GM10266 (cell line): ENCODE measurements around the gene IRX4.

ENCODE experiments used
- DNase-seq: peaks from one replicate; pipeline ENCODE4 v3.0.0; 2012; ENCODE audit errors: extremely low spot score
- CTCF ChIP-seq: IDR thresholded peaks from 2 replicates; pipeline ENCODE4 v1.5.1; 2012; ENCODE audit warnings: mild to moderate bottlenecking, low read depth; ENCODE audit not compliant: control insufficient read depth, insufficient read depth; ENCODE audit errors: missing control alignments

Gene IRX4

GRCh38 chr5:1896602-1897376, 14.1 kb upstream of the IRX4 start:
- no peak for TF ChIP-seq CTCF
- DNase-seq = no peak

GRCh38 chr5:1895739-1896420, 13.2 kb upstream of the IRX4 start:
- DNase-seq = no peak

GRCh38 chr5:1894243-1894642, 11.5 kb upstream of the IRX4 start:
- no peak for TF ChIP-seq CTCF
- no peak for DNase-seq

More at GRCh38 chr5:1895739-1896420, 13.2 kb upstream of the IRX4 start:
- TF ChIP-seq CTCF = no peak

- DNase-seq = no peak
These were observed 11.0 kb upstream of the IRX4 start for GRCh38 chr5:1893754-1894153.

GRCh38 chr5:1892685-1893445, 10.1 kb upstream of the IRX4 start:
- TF ChIP-seq CTCF = no peak
- no peak for DNase-seq

More at GRCh38 chr5:1893754-1894153, 11.0 kb upstream of the IRX4 start:
- no peak for TF ChIP-seq CTCF

- DNase-seq = no peak
- TF ChIP-seq CTCF = no peak
These were observed 9.5 kb upstream of the IRX4 start for GRCh38 chr5:1892211-1892610.

- TF ChIP-seq CTCF = no peak
- DNase-seq = no peak
These were observed 8.7 kb upstream of the IRX4 start for GRCh38 chr5:1891391-1891790.
